Measurements from ENCODE around the gene NANS. TPM values are rescaled to one million over a fixed set of nuclear protein-coding genes. Genes with fewer than 3 reads are reported as not detected.

Gene NANS
- total RNA-seq, 1 experiment from 2014 or later = 57.9 TPM

GRCh38 chr9:98097836-98098235 lies 41.3 kb downstream of the NANS start:
- Mint-ChIP-seq H3K4me1 (peaks cover 17% of the 10 kb centered on the region), H3K27me3 (ENCODE audit: low read depth) (no peaks in the 10 kb centered on the region), H3K36me3 (0 out of 2 replicates have a peak, but pooled peaks cover 3% of the 10 kb centered on the region), H3K27ac (no peak overlapping the region), H3K4me3 (no peak overlapping the region), H3K9me3 (no peaks in the 10 kb centered on the region)
- TF ChIP-seq CDX4 (CRISPR knock-in tag; IDR thresholded peaks at IDR 0.05; ENCODE audit: borderline replicate concordance) = no peak
- TF ChIP-seq HMGXB4 (CRISPR knock-in tag; IDR thresholded peaks at IDR 0.05) = no peak
- no peak for TF ChIP-seq ZNF396 (CRISPR knock-in tag; IDR thresholded peaks at IDR 0.05; ENCODE audit: borderline replicate concordance)
- TF ChIP-seq HMGA2 (CRISPR knock-in tag; IDR thresholded peaks at IDR 0.05) = no peak
- TF ChIP-seq FOXP1 (CRISPR knock-in tag; IDR thresholded peaks at IDR 0.05; ENCODE audit: borderline replicate concordance) = no peak
- CTCF ChIA-PET = interaction anchor here (0.6 kb wide), 1 partner anchor 133 kb away, joined by 4 read pairs; no protein-coding TSS in a partner anchor
- no peak for ATAC-seq
- POLR2A ChIA-PET = no interaction called here
- no peak for DNase-seq (ENCODE audit: low spot score)

GRCh38 chr9:98099346-98099745 lies 42.8 kb downstream of the NANS start:
- Mint-ChIP-seq H3K4me1 (peaks cover 13% of the 10 kb centered on the region), H3K4me3 (no peak overlapping the region), H3K9me3 (no peaks in the 10 kb centered on the region), H3K36me3 (0 out of 2 replicates have a peak, but pooled peaks cover 3% of the 10 kb centered on the region), H3K27ac (no peak overlapping the region), H3K27me3 (ENCODE audit: low read depth) (no peaks in the 10 kb centered on the region)
- no peak for TF ChIP-seq MLX (CRISPR knock-in tag; IDR thresholded peaks at IDR 0.05)
- TF ChIP-seq ERG (CRISPR knock-in tag; IDR thresholded peaks at IDR 0.05) = no peak
- TF ChIP-seq E2F4 (CRISPR knock-in tag; IDR thresholded peaks at IDR 0.05; ENCODE audit: borderline replicate concordance, low read depth) = no peak
- TF ChIP-seq ZNF512 (CRISPR knock-in tag; IDR thresholded peaks at IDR 0.05; ENCODE audit: borderline replicate concordance) = no peak
- no peak for TF ChIP-seq CREM (CRISPR knock-in tag; IDR thresholded peaks at IDR 0.05)
- TF ChIP-seq ZNF317 (CRISPR knock-in tag; IDR thresholded peaks at IDR 0.05; ENCODE audit: borderline replicate concordance, low read depth) = no peak
- TF ChIP-seq SMAD3 (CRISPR knock-in tag; IDR thresholded peaks at IDR 0.05; ENCODE audit: borderline replicate concordance) = no peak
- ATAC-seq (no peak), DNase-seq (ENCODE audit: low spot score) (no peak)
- ChIA-PET CTCF (interaction anchor here (0.6 kb wide), 1 partner anchor 117 kb away, joined by 3 read pairs; no protein-coding TSS in a partner anchor), POLR2A (no interaction called here)

- Mint-ChIP-seq H3K4me1 (peaks cover 13% of the 10 kb centered on the region), H3K36me3 (0 out of 2 replicates have a peak, but pooled peaks cover 3% of the 10 kb centered on the region), H3K9me3 (no peaks in the 10 kb centered on the region), H3K4me3 (no peak overlapping the region), H3K27ac (no peak overlapping the region; the same call in 1 of the 2 replicates), H3K27me3 (ENCODE audit: low read depth) (no peaks in the 10 kb centered on the region)
- CTCF ChIA-PET = no interaction called here
- POLR2A ChIA-PET = no interaction called here
- ATAC-seq = no peak
- no peak for DNase-seq (ENCODE audit: low spot score)
- TF ChIP-seq USF1 (CRISPR knock-in tag; IDR thresholded peaks at IDR 0.05) = no peak
- TF ChIP-seq ZMAT4 (CRISPR knock-in tag; IDR thresholded peaks at IDR 0.05) = no peak
- TF ChIP-seq ZNF512 (CRISPR knock-in tag; IDR thresholded peaks at IDR 0.05; ENCODE audit: borderline replicate concordance) = no peak
- TF ChIP-seq ZNF232 (CRISPR knock-in tag; IDR thresholded peaks at IDR 0.05) = no peak
- TF ChIP-seq ZBTB43 (CRISPR knock-in tag; IDR thresholded peaks at IDR 0.05) = no peak
These were observed 43.4 kb downstream of the NANS start for GRCh38 chr9:98099898-98100297.
